Glutamatergic neuron (in vitro differentiated cells): ENCODE measurements around the gene CMTM4. TPM values are rescaled to one million over a fixed set of nuclear protein-coding genes. Genes with fewer than 3 reads are reported as not detected.
"Not testable (repeated sequence)": the region's sequence is repeated elsewhere in the genome, so short reads cannot be mapped to it uniquely, and the experiment has no call there.

Experiments used
- DNase-seq: peaks from one replicate; pipeline ENCODE4 v3.0.0; 2022
- H3K27ac Mint-ChIP-seq: one replicate; pipeline ENCODE4 v1.8.0; 2020; ENCODE audit warnings: mild to moderate bottlenecking, mixed read lengths, inconsistent platforms; ENCODE audit not compliant: unreplicated experiment
- H3K27me3 Mint-ChIP-seq: one replicate; pipeline ENCODE4 v1.8.0; 2020; ENCODE audit warnings: mild to moderate bottlenecking, moderate library complexity, mixed read lengths, inconsistent platforms; ENCODE audit not compliant: unreplicated experiment
- H3K36me3 Mint-ChIP-seq: one replicate; pipeline ENCODE4 v1.8.0; 2020; ENCODE audit warnings: mild to moderate bottlenecking, mixed read lengths, inconsistent platforms; ENCODE audit not compliant: unreplicated experiment
- H3K4me1 Mint-ChIP-seq: one replicate; pipeline ENCODE4 v1.8.0; 2020; ENCODE audit warnings: mild to moderate bottlenecking, low read depth, mixed read lengths, inconsistent platforms; ENCODE audit not compliant: unreplicated experiment
- H3K4me3 Mint-ChIP-seq: one replicate; pipeline ENCODE4 v1.8.0; 2020; ENCODE audit warnings: mild to moderate bottlenecking, mixed read lengths, inconsistent platforms; ENCODE audit not compliant: unreplicated experiment
- H3K9me3 Mint-ChIP-seq: one replicate; pipeline ENCODE4 v1.8.0; 2020; ENCODE audit warnings: mild to moderate bottlenecking, moderate library complexity, mixed read lengths, inconsistent platforms; ENCODE audit not compliant: unreplicated experiment
- total RNA-seq: library from RNA; stranded (reverse); fragmentation: NEBNext Ultra II Directional; extraction: Animal tissue kit (Norgen Biotek cat#: 25700); gene quantifications from one replicate; pipeline ENCODE4 v1.2.1, GENCODE V29; 2021; ENCODE audit not compliant: unreplicated experiment
- TF ChIP-seq, protein P1 (sequence below): fragments of 200-600 bp; sonication (generic); IDR thresholded peaks from one replicate; pipeline ENCODE4 v1.5.0; 2021; ENCODE audit not compliant: partially characterized antibody, unreplicated experiment

CMTM4 gene
- total RNA-seq, 1 donor from 2014 or later, result 8.2 TPM

DNA sequence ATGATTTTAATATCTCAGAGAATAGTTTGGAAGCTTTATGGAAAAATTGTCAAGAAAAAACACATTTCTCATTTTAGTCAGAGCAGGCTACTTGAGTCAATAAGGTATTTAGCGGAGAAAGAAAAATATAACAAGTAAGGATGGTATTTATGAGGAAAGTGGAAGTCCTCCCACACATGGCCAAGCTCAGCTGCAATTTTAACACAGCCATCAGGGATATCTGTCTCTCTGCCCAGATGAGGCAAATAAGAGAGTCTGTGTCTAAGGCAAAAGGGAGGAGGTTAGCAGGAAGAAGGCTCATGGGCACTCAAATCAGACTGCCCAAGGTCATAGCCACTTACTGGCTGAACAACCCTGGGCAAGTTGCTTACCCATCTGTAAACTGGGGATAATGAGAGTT is 122.5 kb downstream of the CMTM4 start:
- no peaks in the 10 kb centered on the region for H3K36me3 Mint-ChIP-seq
- TF ChIP-seq, protein P1, sequence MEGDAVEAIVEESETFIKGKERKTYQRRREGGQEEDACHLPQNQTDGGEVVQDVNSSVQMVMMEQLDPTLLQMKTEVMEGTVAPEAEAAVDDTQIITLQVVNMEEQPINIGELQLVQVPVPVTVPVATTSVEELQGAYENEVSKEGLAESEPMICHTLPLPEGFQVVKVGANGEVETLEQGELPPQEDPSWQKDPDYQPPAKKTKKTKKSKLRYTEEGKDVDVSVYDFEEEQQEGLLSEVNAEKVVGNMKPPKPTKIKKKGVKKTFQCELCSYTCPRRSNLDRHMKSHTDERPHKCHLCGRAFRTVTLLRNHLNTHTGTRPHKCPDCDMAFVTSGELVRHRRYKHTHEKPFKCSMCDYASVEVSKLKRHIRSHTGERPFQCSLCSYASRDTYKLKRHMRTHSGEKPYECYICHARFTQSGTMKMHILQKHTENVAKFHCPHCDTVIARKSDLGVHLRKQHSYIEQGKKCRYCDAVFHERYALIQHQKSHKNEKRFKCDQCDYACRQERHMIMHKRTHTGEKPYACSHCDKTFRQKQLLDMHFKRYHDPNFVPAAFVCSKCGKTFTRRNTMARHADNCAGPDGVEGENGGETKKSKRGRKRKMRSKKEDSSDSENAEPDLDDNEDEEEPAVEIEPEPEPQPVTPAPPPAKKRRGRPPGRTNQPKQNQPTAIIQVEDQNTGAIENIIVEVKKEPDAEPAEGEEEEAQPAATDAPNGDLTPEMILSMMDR, result no peak
- H3K27ac Mint-ChIP-seq, result no peak overlapping the region
- H3K4me3 Mint-ChIP-seq, result no peak overlapping the region
- no peaks in the 10 kb centered on the region for H3K9me3 Mint-ChIP-seq
- no peak for DNase-seq
- H3K4me1 Mint-ChIP-seq, result no peaks in the 10 kb centered on the region
- H3K27me3 Mint-ChIP-seq, result peaks cover 14% of the 10 kb centered on the region

DNA sequence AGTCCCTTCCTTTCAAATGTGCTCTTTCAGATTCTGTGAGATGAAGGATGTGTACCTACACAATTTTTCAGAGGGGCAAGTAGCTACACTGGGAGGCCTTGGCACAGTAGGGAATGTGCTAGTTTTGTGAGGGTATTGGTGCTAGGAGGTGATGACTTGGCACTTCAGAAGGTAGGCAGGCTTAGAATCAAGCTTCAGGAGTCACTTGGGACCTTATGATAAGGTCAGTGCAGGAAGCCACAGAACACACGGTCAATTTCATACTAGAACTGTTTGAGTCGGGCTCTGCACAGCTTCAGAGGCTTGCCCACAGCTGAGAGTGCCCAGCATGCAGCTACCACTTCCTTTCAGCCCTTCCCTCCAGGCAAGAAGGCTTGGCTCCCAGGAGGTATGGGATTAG is 124.2 kb downstream of the CMTM4 start:
- no peaks in the 10 kb centered on the region for H3K4me1 Mint-ChIP-seq
- no peak overlapping the region for H3K27ac Mint-ChIP-seq
- H3K36me3 Mint-ChIP-seq, result no peaks in the 10 kb centered on the region
- no peak for DNase-seq
- TF ChIP-seq, protein P1, result no peak
- no peaks in the 10 kb centered on the region for H3K9me3 Mint-ChIP-seq
- H3K4me3 Mint-ChIP-seq, result no peak overlapping the region
- H3K27me3 Mint-ChIP-seq, result peaks cover 2% of the 10 kb centered on the region

DNA sequence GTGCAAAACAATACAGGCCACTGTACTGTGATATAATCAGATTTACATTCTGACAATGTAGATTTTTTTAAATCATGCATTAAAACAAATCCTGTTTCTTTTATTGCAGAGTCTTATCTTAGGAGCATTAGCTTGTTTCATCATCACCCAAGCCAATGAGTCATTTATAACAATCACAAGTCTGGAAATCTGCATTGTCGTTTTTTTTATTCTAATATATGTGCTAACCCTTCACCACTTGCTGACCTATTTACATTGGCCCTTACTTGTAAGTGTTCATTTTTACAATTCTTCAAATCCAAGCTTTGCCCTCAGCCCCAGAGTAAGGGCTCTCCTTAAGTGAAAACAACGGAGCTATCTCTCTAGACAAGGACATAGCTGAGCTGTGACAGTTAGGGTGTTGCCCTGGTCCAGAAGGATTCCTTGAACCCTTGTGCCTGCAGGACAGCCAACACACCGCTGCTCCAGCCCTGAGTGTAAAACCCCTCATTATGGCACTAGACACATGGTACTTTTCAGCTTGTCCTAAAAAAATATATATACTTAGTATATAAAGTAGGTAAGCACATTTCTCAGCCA is 126.6 kb downstream of the CMTM4 start:
- Mint-ChIP-seq H3K9me3 (no peaks in the 10 kb centered on the region), H3K27me3 (peaks cover 2% of the 10 kb centered on the region), H3K4me1 (no peaks in the 10 kb centered on the region), H3K4me3 (no peak overlapping the region), H3K36me3 (no peaks in the 10 kb centered on the region), H3K27ac (no peak overlapping the region)
- TF ChIP-seq, protein P1, result no peak
- DNase-seq, result no peak

DNA sequence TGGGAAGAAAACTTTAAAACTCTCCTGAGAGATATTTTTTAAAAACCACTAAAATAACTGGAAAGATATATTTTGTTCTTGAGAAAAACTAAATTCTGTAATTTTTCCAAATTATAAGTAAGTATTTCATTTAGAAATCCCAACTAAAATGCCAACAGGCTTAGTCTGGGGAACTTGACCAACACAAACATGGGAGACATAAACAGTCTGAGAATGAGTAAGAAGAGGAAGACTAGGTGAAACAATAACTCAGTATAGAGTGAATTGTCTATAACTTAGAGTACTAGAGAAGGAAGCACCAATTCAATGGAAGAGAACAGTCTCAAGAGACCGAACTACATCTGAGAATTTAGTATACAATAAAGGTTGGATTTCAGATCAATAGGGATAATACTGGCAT is 127.4 kb downstream of the CMTM4 start:
- H3K9me3 Mint-ChIP-seq, result no peaks in the 10 kb centered on the region
- no peaks in the 10 kb centered on the region for H3K36me3 Mint-ChIP-seq
- H3K4me1 Mint-ChIP-seq, result no peaks in the 10 kb centered on the region

DNA sequence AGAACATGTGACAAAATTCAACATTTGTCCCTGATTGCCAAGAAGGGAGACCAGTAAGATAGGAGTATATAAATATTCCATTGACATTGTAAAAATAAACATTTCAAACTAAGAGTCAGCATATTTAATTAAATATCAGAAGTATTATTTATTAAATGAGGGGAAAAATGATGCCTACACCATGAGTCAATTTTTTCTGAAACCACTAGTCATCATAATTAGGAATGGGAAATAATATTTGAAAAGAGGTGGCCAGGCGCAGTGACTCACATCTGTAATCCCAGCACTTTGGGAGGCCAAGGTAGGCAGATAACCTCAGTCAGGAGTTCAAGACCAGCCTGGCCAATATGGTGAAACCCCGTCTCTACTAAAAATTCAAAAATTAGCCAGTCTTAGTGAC is 128.2 kb downstream of the CMTM4 start:
- TF ChIP-seq, protein P1, result no peak
- Mint-ChIP-seq H3K36me3 (no peaks in the 10 kb centered on the region), H3K4me3 (no peak overlapping the region), H3K27ac (no peak overlapping the region), H3K9me3 (no peaks in the 10 kb centered on the region), H3K4me1 (no peaks in the 10 kb centered on the region), H3K27me3 (peaks cover 2% of the 10 kb centered on the region)
- no peak for DNase-seq

More for the DNA sequence above, 127.4 kb downstream of the CMTM4 start:
- no peak for DNase-seq
- TF ChIP-seq, protein P1, result no peak
- Mint-ChIP-seq H3K27ac (no peak overlapping the region), H3K4me3 (no peak overlapping the region), H3K27me3 (peaks cover 2% of the 10 kb centered on the region)

DNA sequence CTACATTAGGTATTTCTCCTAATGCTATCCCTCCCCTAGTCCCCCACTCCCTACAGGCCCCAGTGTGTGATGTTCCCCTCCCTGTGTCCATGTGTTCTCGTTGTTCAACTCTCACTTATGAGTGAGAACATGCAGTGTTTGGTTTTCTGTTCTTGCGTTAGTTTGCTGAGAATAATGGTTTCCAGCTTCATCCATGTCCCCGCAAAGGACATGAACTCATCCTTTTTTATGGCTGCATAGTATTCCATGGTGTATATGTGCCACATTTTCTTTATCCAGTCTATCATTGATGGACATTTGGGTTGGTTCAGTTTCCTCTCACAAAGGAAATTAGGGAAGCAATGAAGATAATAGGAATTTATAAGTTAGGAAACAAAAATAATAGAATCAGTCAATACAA is 129.3 kb downstream of the CMTM4 start:
- not testable (repeated sequence) for H3K36me3 Mint-ChIP-seq, H3K27ac Mint-ChIP-seq, DNase-seq, H3K4me1 Mint-ChIP-seq, H3K27me3 Mint-ChIP-seq, H3K9me3 Mint-ChIP-seq, H3K4me3 Mint-ChIP-seq
